A673 (cell line): ENCODE results near the gene HRH3. TPM values are rescaled to one million over a fixed set of nuclear protein-coding genes. Genes with fewer than 3 reads are reported as not detected.

Experiments
- BruUV-seq: library from RNA; stranded (reverse); fragments of 400-500 nt; replicated peaks from 2 replicates; lab custom pipeline; 2021; lab: Mats Ljungman, UMichigan
- CTCF ChIA-PET: fragments of 300-600 bp; sonication (Branson Sonifier 250); formaldehyde crosslinking; loops from one replicate; lab custom pipeline; 2022; ENCODE audit warnings: antibody characterized with exemption; lab: Charles Lee
- POLR2A ChIA-PET: fragments of 300-600 bp; sonication (Branson Sonifier 250); formaldehyde crosslinking; loops from one replicate; lab custom pipeline; 2022; ENCODE audit warnings: antibody characterized with exemption; ENCODE audit not compliant: low non-redundant PET; lab: Charles Lee
- DNase-seq: peaks from one replicate; pipeline ENCODE4 v3.0.0-alpha.2; 2015; ENCODE audit warnings: low spot score
- H3K27ac ChIP-seq: fragments of 200-600 bp; sonication (generic); 2 replicates; pipeline ENCODE4 v1.5.1; 2016; ENCODE audit warnings: mixed run types, low read depth, mild to moderate bottlenecking, mixed read lengths, antibody characterized with exemption, low read length; ENCODE audit not compliant: poor library complexity, severe bottlenecking
- H3K27me3 ChIP-seq: fragments of 200-600 bp; sonication (generic); replicated peaks from 2 replicates; pipeline ENCODE4 v1.6.1; 2017; ENCODE audit warnings: mixed run types, low read depth, mild to moderate bottlenecking, mixed read lengths, antibody characterized with exemption, low read length; ENCODE audit not compliant: insufficient read depth, poor library complexity
- H3K36me3 ChIP-seq: fragments of 200-600 bp; sonication (generic); 2 replicates; pipeline ENCODE4 v1.6.1; 2016; ENCODE audit warnings: mixed run types, mild to moderate bottlenecking, mixed read lengths, antibody characterized with exemption, low read length; ENCODE audit not compliant: insufficient read depth, poor library complexity, severe bottlenecking
- H3K4me1 ChIP-seq: fragments of 200-600 bp; sonication (generic); 2 replicates; pipeline ENCODE4 v1.6.1; 2017; ENCODE audit warnings: mixed run types, mild to moderate bottlenecking, mixed read lengths, antibody characterized with exemption, low read length; ENCODE audit not compliant: insufficient read depth, poor library complexity, severe bottlenecking
- H3K4me3 ChIP-seq: fragments of 200-600 bp; sonication (generic); 2 replicates; pipeline ENCODE4 v1.5.1; 2016; ENCODE audit warnings: low read depth, mixed run types, mild to moderate bottlenecking, mixed read lengths, low read length; ENCODE audit not compliant: poor library complexity, severe bottlenecking
- H3K9me3 ChIP-seq: fragments of 200-600 bp; sonication (generic); 2 replicates; pipeline ENCODE4 v1.6.1; 2016; ENCODE audit warnings: mixed run types, low read depth, mild to moderate bottlenecking, mixed read lengths, antibody characterized with exemption, low read length; ENCODE audit not compliant: poor library complexity, severe bottlenecking
- CTCF ChIP-seq: fragments of 300-800, 200-600 bp; sonication (generic); conservative IDR thresholded peaks from 2 replicates; pipeline ENCODE4 v1.5.1; 2017; ENCODE audit warnings: low read depth, mild to moderate bottlenecking, antibody characterized with exemption, low read length, moderate library complexity, mixed read lengths
- EZH2 ChIP-seq: fragments of 200-600 bp; sonication (generic); IDR thresholded peaks from 2 replicates; pipeline ENCODE4 v1.6.1; 2017; ENCODE audit warnings: borderline replicate concordance, low read depth, mild to moderate bottlenecking, mixed read lengths, antibody characterized with exemption, low read length; ENCODE audit not compliant: poor library complexity, severe bottlenecking
- intact Hi-C: fragments of 100-400 bp; cut with micrococcal nuclease; formaldehyde crosslinking; loops from one replicate; pipeline ENCODE4 v1.10.0; 2022; ENCODE audit not compliant: unreplicated experiment
- total RNA-seq: library from RNA; stranded (reverse); gene quantifications from 2 replicates; pipeline ENCODE4 v1.2.3, GENCODE V29; 2021

The HRH3 gene
- total RNA-seq, 1 experiment from 2014 or later, result not detected

- H3K4me1 ChIP-seq, result peaks cover 5% of the 10 kb centered on the region
- CTCF ChIA-PET, result no interaction called here
Measured at GRCh38 chr20:62223571-62223970, 3.5 kb upstream of the HRH3 start.

GRCh38 chr20:62222972-62223371, 2.9 kb upstream of the HRH3 start:
- intact Hi-C loops, result no loop called here
- TF ChIP-seq EZH2, result no peak
- TF ChIP-seq CTCF, result no peak
- H3K4me1 ChIP-seq, result peaks cover 5% of the 10 kb centered on the region
- H3K9me3 ChIP-seq, result no peaks in the 10 kb centered on the region
- H3K36me3 ChIP-seq, result no peaks in the 10 kb centered on the region
- no TSS peak for BruUV-seq
- H3K27me3 ChIP-seq, result peaks cover 88% of the 10 kb centered on the region
- DNase-seq, result no peak
- ChIA-PET CTCF (interaction anchor here (0.6 kb wide), 1 partner anchor 101 kb away, joined by 4 read pairs; the partner anchor contains the start of gene LSM14B), POLR2A (no interaction called here)
- H3K27ac ChIP-seq, result no peak overlapping the region
- no peak overlapping the region for H3K4me3 ChIP-seq

More at GRCh38 chr20:62223571-62223970, 3.5 kb upstream of the HRH3 start:
- H3K36me3 ChIP-seq, result no peaks in the 10 kb centered on the region
- H3K27me3 ChIP-seq, result peaks cover 82% of the 10 kb centered on the region
- DNase-seq, result no peak
- H3K4me3 ChIP-seq, result no peak overlapping the region
- intact Hi-C loops, result no loop called here
- POLR2A ChIA-PET, result no interaction called here
- no peak overlapping the region for H3K27ac ChIP-seq
- no peaks in the 10 kb centered on the region for H3K9me3 ChIP-seq
- no peak for TF ChIP-seq EZH2
- no peak for TF ChIP-seq CTCF
- BruUV-seq, result no TSS peak

GRCh38 chr20:62222266-62222850, 2.3 kb upstream of the HRH3 start:
- POLR2A ChIA-PET, result no interaction called here
- Histone ChIP-seq H3K4me1 (peaks cover 5% of the 10 kb centered on the region), H3K27me3 (peaks cover 93% of the 10 kb centered on the region), H3K27ac (no peak overlapping the region), H3K9me3 (no peaks in the 10 kb centered on the region), H3K4me3 (no peak overlapping the region), H3K36me3 (no peaks in the 10 kb centered on the region)
- intact Hi-C loops, result no loop called here
- no peak for DNase-seq
- BruUV-seq, result no TSS peak
- TF ChIP-seq EZH2, result no peak
- TF ChIP-seq CTCF, result no peak
- CTCF ChIA-PET, result interaction anchor here (0.6 kb wide), 1 partner anchor 100 kb away, joined by 4 read pairs; the partner anchor contains the start of gene LSM14B
